ENCODE data around the gene SPON1. TPM values are rescaled to one million over a fixed set of nuclear protein-coding genes. Genes with fewer than 3 reads are reported as not detected.
A peak's percentile ranks its signal among the peaks of the same experiment; 100 is the strongest.

SPON1 gene
- total RNA-seq, 1 donor from 2014 or later = 6.2 TPM

DNA sequence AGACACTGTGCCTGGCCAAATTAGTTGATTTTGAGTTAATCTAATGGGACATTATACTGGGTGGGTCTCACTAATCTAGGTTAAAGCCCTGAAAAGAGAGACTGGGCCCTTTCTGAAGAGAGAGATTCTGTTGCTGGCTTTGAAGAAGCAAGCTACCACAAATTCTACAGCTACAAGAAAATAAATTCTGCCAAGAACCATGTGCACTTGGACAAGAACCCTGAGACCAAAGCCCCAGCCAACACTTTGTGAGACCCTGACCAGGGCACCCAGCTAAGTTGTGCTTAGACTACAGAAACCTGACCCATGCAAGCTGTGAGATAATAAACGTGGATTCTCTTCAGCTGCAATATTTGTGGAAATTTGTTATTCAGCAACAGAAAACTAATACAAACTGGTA is 20.1 kb upstream of the SPON1 start:
- intact Hi-C loops (cut with DNase I) = no loop called here

DNA sequence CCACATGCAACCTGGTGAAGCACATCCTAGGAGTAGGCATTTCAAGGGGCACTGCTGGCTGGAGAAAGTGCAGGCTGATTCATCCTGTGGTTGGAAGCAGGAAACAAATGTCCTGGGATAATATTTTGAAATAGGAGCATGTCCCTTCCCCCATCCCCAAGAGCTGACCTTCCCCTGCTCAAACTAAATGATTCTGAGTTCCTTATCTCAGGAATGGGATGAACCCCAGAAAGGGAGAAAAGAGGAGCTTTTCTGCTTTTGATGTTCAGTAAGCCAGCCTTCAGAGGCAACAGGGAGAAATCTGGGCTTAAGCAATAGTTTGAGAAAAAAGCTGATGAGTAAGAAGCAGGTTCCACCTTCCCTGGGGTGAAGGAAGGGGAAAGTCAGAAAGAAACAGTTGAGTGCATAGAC is 19.5 kb upstream of the SPON1 start:
- intact Hi-C loops (cut with DNase I) = no loop called here
- no peak for DNase-seq (ENCODE audit: low spot score)

More for the DNA sequence above, 20.1 kb upstream of the SPON1 start:
- no peak for DNase-seq (ENCODE audit: low spot score)

DNA sequence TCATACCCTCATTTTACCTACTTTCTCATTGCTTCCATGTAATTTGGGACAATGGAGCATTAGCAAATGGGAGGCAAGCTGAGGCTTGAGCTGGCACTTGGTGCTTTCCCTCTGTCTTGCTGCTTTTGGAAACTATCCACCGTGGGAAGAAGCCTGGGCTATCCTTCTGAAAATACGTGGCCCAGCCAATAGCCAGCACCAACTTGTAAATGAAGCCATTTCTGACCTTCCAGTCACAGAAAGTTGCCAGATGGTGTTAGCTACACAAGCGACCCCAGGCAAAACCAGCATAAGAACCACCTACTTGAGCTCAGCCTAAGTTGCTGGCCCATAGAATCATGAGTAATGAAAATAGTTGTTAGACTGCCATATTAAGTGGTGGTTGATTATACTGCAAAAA is 18.5 kb upstream of the SPON1 start:
- intact Hi-C loops (cut with DNase I) = no loop called here
- DNase-seq (ENCODE audit: low spot score) = no peak

DNA sequence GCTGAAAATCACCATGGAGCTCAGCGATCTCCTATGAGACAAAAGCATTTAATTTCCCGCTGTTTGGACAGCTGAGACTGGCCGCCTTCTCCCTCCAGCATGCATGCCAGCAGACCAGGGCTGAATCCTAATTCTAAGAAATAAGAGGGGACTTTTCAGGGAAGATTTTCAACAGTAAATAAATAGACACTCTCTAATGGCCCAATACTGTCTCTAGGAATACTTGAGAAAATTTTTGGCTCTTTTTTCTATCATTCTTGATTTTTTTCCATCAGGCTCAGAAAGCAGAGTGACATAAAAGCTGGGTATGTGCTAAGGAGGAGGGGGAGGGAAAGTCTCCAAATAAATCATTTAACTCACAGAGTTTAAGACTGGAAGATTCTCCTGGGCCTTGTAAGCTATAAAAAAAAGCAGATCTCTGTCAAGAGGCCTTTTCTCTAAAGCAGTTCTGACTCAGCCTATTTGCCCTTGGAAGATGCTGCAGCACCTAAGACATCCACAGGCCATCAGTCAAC is 17.6 kb upstream of the SPON1 start:
- no peak for DNase-seq (ENCODE audit: low spot score)
- intact Hi-C loops (cut with DNase I) = loop anchor here (5.0 kb wide), 1 partner anchor 168 kb away; no protein-coding TSS in a partner anchor

DNA sequence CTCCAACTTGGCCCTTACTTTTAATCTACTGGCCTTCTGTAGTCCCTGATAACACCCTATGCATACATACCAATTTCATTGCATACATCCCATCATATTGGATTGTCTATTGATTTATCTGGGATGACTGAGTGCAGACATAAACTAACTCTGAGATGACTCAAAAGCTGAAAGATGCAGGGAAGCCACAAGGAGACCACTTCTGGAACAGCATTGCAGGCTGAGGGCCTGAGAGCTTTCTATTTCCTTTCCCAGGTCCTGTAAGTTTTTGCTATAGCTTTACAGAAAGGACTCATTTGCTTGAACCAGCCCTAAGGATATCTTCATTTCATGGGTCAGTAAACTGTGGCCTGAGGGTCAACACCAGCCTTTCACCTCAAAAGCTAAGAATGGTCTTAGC is 15.1 kb upstream of the SPON1 start:
- intact Hi-C loops (cut with DNase I) = loop anchor here (5.0 kb wide), 1 partner anchor 170 kb away; no protein-coding TSS in a partner anchor
- no peak for DNase-seq (ENCODE audit: low spot score)

DNA sequence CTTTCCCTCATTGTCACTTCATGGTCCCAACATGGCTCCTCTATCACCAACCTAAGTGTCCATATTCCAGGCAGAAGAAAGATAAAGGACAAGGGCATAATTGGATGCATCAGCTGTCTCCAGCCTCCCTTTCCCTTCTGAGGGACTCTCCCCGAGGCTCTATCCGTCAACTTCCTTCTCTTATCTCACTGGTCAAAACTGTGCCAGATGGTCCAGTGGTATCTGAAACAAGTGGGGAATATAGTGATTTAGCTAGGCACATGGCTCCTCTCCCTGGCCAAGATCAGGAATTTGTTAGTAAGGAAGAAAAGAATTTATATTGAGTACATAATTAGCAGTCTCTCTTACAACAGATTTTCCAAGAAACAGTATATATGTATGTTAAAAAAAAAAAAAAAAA is 12.6 kb upstream of the SPON1 start:
- DNase-seq (ENCODE audit: low spot score) = no peak
- intact Hi-C loops (cut with DNase I) = loop anchor here (5.0 kb wide), 1 partner anchor 173 kb away; no protein-coding TSS in a partner anchor

DNA sequence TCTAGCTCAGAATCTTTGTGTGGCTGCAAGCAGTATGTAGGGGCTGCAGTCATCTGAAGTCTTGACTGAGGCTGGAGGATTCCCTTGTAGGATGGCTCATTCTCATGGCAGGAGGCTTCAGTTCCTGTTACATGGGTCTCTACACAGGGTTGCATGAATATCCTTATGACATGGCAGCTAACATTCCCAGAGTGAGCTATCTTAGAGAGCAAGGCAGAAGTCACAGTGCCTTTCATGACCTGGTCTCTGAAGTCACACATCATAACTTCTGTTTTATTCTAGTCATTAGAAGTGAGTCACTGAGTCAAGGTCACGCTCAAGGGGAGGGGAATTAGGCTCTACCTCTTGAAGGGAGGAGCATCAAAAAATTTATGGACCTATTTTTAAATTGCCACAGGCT is 10.3 kb upstream of the SPON1 start:
- DNase-seq (ENCODE audit: low spot score) = no peak
- intact Hi-C loops (cut with DNase I) = no loop called here

DNA sequence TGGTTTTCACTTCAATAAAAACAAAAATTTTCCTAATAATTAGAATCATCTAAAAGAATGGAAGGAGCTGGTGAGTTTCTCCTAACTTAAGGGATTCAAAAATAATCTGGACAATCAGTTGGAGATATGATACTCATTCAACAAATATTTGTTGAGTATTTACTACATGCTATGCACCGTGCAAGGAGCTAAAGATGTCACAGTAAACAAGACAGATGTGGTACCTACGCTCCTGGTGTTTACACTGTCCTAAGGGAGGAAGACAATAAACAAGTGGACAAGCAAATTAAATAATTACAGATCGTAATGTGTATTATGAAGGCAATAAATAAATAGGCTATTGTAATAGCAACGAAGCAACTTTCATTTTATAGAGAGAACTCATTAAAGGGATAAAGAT is 9.9 kb upstream of the SPON1 start:
- intact Hi-C loops (cut with DNase I) = no loop called here
- DNase-seq (ENCODE audit: low spot score) = no peak

DNA sequence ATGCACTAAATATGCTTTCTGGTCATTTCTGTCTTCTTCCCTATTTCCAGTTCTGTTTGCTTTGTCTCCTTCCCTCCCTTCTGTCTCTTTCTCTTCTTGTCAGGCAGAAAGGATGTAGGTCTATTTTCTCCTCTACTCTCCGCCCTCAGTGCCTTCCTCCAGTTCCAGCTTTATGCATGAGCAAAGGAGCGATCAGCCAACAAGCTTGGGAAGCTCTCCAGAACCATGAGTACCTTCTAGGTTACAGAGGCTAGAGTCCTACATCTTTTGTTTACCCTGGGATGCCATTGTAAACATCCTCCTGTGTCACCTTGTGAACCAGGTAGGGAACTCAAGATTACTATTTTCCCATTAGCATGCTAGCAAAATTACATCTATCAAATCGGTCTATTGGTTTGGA is 7.9 kb upstream of the SPON1 start:
- intact Hi-C loops (cut with DNase I) = loop anchor here (2.0 kb wide), 1 partner anchor 194 kb away; no protein-coding TSS in a partner anchor
- no peak for DNase-seq (ENCODE audit: low spot score)

DNA sequence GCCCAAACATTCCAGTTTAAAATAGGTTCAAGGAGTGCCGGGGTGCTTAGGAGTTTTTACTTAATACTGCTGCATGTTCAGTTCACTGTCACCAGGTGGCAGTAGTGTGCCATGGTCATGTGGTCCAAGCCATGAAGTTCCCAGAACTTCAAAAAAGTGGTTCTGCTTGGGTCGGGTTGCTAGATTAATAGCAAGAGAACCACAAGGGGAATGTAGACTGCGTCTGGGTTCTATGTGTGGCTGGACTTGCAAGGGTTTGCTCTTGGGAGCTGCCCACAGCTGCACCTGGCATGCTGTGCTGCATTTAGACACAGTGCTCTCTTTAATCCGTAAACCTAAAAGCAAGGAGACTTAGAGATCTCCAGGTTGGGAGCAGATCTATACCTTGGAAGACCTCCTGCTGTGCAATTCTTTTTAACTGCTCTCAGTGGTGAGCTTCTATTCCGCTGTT is 6.5 kb upstream of the SPON1 start:
- intact Hi-C loops (cut with DNase I) = loop anchor here (1.0 to 5.0 kb wide), 3 partner anchors 91 to 293 kb away; no protein-coding TSS in a partner anchor
- peak; percentile 77 for DNase-seq (ENCODE audit: low spot score)

DNA sequence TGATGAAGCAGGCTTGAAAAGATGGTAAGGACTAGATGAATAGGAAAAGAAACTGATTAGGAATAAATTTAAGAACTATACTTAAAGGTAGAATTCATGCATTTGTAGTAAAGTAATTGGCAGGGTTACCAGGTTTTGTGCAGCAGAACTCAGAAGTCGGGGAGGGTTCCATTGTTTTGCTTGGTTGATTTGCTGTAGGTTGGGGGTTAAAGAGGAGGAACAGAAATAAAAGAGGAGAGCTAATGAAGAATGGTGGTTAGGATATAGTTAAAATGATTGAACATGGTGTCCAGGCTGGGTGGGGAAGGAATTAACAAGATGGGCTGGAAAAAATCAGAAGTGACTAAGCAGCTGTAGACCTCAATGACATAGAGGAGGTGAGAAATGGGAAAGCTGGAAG is 5.5 kb upstream of the SPON1 start:
- no peak for DNase-seq (ENCODE audit: low spot score)
- intact Hi-C loops (cut with DNase I) = loop anchor here (1.0 to 5.0 kb wide), 2 partner anchors 90 to 292 kb away; no protein-coding TSS in a partner anchor

DNA sequence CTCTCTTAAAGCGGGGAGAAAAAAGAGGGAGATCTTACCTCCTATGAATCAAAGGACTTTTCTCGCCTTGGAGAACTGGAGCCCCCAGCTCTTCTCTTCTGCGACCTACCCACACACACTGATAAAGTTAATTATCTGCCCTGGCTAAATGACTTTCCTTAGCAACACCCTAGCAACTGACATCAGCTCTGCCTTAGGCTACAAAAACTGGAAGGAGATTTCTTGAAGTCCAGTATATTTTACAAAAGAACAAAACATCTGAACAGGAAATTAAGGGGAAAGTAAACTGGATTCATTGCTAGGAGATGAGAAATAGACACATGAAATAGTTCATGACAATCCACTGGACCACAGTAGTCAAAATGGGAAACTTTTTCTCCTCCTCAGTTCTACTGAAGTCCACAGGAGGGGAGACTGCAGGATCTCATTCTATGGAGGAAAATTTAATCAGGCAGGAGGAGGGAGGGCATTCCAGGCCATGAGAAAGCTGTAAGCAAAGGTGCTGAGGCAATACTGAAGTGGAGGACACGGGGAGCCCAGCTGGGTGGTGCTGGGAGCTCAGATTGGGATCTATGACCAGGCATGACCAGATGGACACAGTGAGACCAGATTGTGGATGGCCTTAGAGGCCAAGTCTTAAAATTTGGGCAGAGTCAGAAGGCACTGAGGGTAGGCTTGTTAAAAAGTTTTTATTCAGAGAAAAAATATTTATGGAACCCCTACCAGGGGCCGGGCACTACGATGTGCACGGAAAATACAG is 3.7 kb upstream of the SPON1 start:
- intact Hi-C loops (cut with DNase I) = loop anchor here (5.0 kb wide), 1 partner anchor 88 kb away; no protein-coding TSS in a partner anchor
- DNase-seq (ENCODE audit: low spot score) = no peak

DNA sequence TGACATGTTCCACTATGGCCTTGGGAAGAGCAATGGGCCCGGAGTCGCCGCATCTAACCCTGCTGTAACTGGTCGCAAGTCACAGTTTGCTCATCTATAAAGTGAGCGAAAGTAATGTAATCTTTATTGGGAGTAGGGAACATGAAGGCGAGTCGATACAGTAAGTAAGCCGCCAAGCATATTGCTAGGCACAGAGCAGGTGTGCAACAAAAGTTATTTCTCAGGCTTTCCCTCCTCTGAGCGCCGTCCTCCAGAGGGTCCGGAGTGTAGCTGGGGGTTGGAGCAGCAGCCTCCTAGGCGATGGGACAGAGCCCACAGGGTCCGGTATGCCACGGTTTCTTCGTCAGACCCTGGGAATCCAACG is 343 bp upstream of the SPON1 start:
- intact Hi-C loops (cut with DNase I) = no loop called here
- DNase-seq (ENCODE audit: low spot score) = no peak

DNA sequence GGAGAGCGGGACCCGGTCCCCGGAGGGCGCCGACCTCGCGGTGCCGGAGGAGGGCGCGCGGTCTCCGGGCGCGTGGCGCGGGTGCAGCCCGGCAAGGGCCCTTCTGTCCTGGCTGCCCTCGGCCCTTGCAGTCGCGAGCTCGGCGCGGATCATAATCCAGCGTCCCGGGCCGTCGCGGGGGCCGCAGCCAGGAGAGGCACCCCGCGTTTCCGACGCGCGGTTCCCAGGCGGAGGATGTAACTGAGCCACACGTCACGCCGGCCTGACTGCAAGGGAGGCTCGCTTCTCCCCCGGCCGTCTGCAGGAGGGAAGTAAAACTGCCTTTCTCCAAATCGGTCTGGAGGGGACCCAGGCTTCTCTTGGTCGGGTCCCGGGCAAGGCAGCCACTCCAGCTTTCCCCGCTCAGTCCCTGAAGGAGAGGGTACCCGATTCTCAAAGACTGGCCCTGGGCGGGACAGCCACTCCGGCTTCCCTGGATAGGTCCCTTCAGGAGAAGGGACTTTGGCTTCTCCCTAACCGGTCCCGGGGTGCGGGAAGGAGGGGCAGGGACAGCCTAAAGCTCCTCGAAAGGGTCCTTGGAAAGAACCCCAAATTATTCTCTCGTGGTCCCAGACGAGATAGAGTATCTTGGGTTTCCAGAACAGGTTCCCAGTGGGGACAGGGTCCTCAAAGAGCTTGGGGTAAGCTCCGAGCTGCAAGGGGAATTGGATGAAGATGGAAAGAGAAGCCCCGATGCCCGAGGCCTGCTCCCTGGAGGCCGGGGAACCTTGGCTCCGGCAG is 836 bp downstream of the SPON1 start:
- no peak for DNase-seq (ENCODE audit: low spot score)
- intact Hi-C loops (cut with DNase I) = no loop called here

DNA sequence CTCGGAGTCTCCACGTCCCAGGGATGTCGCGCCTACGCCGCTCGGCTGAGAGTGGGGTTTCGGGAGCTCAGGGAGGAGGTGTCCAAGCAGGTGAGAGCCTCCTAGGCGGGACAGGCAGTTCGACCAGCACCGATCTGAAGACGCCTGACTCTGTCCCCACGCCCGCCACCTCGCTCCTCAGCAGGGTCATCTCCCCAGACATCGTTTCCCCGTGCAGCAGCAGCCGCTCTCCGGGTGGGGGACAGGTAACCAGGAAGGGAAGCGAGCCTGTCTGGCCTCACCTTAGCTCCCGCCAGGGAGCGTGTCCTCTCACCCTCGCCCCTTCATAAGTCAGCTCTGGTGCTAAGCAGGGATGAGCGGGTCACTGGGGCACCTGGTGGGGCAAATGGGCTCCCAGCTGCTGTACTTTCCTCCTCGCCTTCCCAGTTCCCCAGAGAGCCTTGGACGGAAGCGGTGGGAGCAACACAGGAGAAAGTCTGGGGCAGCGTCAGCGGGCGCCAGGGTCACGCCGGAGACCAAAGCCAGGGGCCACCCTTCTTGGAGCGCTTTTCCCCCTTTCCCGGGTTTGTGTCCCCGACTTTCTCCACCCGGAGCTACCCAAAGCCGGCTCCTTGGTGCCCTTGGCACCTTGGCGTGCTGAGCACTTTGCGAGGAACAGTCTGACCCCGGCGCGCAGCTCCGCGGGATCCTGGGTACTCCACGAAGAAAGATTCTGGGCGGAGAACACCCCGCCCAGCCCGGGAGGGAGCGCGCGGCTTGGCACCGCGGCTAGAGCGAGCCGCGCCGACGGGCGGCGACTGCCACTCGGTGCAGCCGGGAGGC is 1.6 kb downstream of the SPON1 start:
- intact Hi-C loops (cut with DNase I) = no loop called here
- DNase-seq (ENCODE audit: low spot score) = no peak

DNA sequence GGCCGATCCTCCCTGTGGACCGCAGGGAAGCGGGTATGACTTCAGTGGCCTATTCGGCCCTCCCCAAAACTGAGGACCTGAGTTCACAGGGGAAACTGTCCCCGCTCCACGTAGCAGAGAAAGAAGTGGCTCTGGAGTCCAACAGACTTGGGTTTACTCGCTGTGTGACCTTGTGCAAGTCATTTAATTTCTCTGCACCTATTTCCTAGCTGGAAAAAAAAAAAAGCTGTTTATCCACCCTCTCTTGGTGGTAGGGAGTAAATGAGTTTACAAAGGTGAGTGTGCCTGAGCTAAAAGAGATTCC is 2.2 kb downstream of the SPON1 start:
- intact Hi-C loops (cut with DNase I) = no loop called here
- DNase-seq (ENCODE audit: low spot score) = no peak

DNA sequence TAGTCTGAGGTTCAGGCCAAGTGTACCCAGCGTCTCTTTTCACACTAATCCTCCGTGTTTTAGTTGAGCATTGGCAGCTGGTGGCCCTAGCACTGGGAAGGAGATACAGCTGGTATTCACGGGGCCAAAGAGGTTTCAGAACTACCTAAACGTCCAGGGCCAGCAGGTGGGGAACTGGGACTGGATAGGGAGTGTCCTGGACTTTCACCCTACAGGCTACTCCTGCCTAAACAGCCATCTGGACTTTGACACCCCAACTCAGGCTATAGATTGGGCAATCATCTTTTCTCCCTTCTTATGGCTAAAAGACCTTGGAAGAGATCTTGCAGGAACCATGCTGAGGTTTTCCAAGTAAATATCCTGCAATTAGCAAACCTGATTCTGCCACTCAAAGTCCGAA is 2.8 kb downstream of the SPON1 start:
- intact Hi-C loops (cut with DNase I) = no loop called here
- no peak for DNase-seq (ENCODE audit: low spot score)

DNA sequence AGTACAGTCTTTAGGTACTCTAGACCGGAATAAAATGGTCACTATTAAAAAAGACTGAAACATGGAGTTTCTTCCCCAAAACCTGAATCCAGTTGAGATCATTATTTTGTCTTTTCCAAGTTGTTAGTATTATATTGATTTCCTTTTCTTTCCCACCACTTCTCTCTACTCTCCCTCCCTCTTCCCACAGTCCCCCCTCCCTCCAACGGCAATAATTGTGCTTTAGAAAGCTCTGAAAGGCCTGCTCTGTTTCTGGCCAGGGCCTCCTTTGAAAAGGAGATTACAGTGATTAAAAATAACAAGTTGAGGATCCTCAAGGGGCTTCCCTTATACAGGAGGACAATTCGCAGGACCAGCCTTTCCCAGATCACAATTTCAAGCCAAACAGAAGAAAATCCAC is 3.5 kb downstream of the SPON1 start:
- intact Hi-C loops (cut with DNase I) = no loop called here
- DNase-seq (ENCODE audit: low spot score) = no peak

DNA sequence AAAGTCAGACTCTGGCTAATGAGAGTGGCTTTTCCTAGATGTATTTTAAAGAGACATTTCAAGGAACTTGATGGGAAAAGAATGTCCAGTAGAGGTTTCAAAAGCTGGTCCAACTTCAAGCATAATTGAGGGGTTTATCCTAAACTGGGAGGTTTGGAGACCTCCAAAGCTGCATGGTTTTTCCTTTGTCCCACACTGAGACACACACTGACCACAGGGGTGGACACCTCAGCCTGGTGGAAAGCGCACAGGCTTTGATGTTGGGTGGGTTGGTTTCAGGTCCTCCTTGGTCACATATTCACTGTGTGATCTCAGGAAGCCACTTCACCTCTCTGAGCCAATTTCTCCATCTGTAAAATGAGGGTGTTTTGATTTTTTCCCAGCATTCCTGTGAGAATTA is 4.0 kb downstream of the SPON1 start:
- DNase-seq (ENCODE audit: low spot score) = no peak
- intact Hi-C loops (cut with DNase I) = no loop called here

DNA sequence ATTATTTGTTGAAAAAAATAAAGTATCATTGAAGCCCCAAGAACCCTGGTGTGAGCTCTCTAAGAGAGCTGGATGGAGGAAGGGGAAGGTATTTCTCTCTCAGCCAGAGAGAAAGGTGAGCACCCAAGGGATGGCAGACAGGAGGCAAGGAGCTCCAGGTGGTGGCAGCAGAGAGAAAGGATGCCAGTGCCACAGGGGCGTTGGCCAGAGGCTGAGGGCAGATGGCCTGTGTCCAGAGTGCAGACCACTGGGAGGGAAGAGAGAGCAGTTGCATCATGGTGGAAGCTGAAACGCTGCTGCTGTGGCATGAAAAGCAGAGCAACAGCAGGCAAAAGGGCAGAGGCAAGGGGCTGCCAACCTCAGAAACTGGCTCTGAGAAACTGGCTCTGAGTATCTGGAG is 8.5 kb downstream of the SPON1 start:
- DNase-seq (ENCODE audit: low spot score) = no peak

More for the DNA sequence above, 8.5 kb downstream of the SPON1 start:
- intact Hi-C loops (cut with DNase I) = loop anchor here (5.0 kb wide), 1 partner anchor 61 kb away; no protein-coding TSS in a partner anchor
